Natural killer cell treated with Interleukin-12 subunit alpha and Interleukin-12 subunit beta and Interleukin-15 and Interleukin-18, amount 100 ng/mL, for 72 hours (primary cell): ENCODE data around the gene MEOX1. TPM values are rescaled to one million over a fixed set of nuclear protein-coding genes. Genes with fewer than 3 reads are reported as not detected.

ENCODE experiments used
- ATAC-seq, 2 donors: fragments of 150-1000 bp; cut with Tn5 transposase in 1 of 2; sonication (Bioruptor Pico), chemical (Tn5 transposase) in 1 of 2; 2 replicates each; pipeline ENCODE4 v1.10.0; 2021
- DNase-seq: peaks from one replicate; pipeline ENCODE4 v3.0.0; 2022; ENCODE audit warnings: low spot score
- H3K27ac Mint-ChIP-seq, 2 donors: 1 replicate in 1 of 2; 2 replicates in 1 of 2; pipeline ENCODE4 v1.8.0; 2022; ENCODE audit warnings: mixed read lengths in 2 of 2, mild to moderate bottlenecking in 1 of 2, moderate library complexity in 1 of 2
- H3K27me3 Mint-ChIP-seq, 2 donors: 1 replicate in 1 of 2; 2 replicates in 1 of 2; pipeline ENCODE4 v1.8.0; 2022; ENCODE audit warnings: mixed read lengths in 2 of 2
- H3K36me3 Mint-ChIP-seq: one replicate; pipeline ENCODE4 v1.8.0; 2022; ENCODE audit warnings: mixed read lengths
- H3K4me1 Mint-ChIP-seq, 2 donors: 1 replicate in 1 of 2; 2 replicates in 1 of 2; pipeline ENCODE4 v1.8.0; 2022; ENCODE audit warnings: low read depth in 2 of 2, mixed read lengths in 2 of 2, mild to moderate bottlenecking in 1 of 2
- H3K4me3 Mint-ChIP-seq: one replicate; pipeline ENCODE4 v1.8.0; 2022; ENCODE audit warnings: mixed read lengths
- H3K9me3 Mint-ChIP-seq: 2 replicates; pipeline ENCODE4 v1.8.0; 2022; ENCODE audit warnings: mixed read lengths
- total RNA-seq, 2 donors: library from RNA; stranded (reverse); gene quantifications; one replicate each; pipeline ENCODE4 v1.2.3, GENCODE V29; 2022

MEOX1 gene
- total RNA-seq, 2 donors from 2014 or later: not detected

DNA sequence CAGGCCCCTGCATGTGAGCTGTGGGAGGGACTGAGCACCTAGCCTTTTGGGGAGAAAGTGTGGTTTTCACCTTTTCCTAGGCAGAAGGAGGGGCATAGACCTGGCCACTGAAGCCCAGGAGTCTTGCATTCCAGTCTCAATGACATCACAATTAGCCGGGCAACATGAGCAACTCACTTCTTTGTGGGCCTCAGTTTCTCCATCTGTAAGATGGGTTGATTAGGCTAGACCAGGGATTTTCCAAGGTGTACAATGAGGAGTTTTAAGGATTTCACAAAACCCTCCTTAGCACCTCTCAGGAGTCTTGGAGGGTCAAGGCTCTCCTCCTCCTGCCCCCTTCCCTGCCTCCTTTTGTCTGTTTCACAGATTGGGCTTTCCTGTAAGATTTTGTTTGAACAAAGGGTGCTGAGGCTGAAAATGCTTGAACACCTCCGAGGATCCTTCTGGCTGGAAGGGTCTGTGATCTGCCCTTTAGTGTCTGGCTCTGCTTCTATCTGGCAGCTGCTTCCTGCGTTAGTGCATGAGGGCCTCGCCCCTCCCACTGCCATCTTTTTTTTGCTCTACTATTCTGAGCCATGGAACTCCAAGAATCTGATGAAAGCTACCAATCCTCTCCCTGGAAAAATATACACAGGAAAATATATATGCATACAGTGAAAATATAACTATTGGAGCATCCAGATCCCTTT is 63.2 kb downstream of the MEOX1 start:
- no peak overlapping the region for H3K27ac Mint-ChIP-seq
- ATAC-seq (no peak), DNase-seq (no peak)
- no peaks in the 10 kb centered on the region for H3K4me1 Mint-ChIP-seq
- no peaks in the 10 kb centered on the region for H3K36me3 Mint-ChIP-seq
- H3K27me3 Mint-ChIP-seq: peaks cover 5 to 7% of the 10 kb centered on the region in 2 donors
- H3K9me3 Mint-ChIP-seq: no peaks in the 10 kb centered on the region
- H3K4me3 Mint-ChIP-seq: no peak overlapping the region

DNA sequence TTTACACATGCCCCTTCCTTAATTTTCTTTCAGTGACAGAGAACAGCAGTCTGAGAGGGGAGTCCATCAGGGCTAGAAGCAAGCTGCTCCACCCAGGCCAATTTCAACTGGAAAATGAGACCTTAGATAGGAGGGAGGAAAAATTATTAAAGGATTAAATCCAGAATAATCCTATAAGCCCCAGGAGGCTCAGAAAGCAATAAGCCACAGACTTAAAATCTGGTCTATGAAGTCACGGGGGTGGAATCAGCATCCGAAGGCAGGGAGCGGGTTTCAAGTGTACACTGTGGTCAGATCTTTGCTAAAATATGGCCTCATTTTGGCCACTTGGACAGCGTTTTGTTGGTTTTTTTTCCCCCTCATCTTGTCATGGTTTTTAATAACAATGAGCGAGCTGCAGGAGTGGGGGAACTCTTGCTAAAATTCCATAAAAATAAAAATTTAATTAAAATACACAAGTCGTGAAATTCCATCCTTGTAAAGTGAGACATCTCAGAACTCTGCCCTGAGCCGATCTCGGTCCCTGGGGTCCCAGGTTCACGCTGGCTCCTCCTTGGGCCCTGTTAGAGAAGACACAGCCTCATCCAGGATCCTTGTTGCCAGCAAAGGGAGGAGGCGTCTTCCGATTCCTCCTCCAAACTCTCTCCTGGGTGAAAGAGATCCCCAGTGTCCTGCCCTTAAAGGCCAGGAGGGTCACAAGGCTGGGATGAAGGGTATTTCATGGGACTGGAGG is 63.9 kb downstream of the MEOX1 start:
- Mint-ChIP-seq H3K27me3 (peaks cover 5 to 7% of the 10 kb centered on the region in 2 donors), H3K4me1 (no peaks in the 10 kb centered on the region), H3K9me3 (no peaks in the 10 kb centered on the region), H3K4me3 (no peak overlapping the region), H3K27ac (no peak overlapping the region), H3K36me3 (no peaks in the 10 kb centered on the region)
- ATAC-seq: no peak
- no peak for DNase-seq

DNA sequence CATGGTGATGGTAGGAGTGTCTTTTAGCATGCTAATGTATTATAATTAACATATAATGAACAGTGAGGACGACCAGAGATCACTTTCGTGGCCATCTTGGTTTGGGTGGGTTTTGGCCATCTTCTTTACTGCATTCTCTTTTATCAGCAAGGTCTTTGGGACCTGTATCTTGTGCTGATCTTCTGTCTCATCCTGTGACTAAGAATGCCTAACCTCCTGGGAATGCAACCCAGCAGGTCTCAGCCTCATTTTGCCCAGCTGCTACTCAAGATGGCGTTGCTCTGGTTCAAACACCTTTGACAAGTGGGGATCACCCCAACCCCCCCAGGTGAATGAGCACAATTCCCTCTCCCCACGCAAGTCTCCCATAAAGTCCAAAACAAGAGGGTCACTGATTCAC is 66.3 kb downstream of the MEOX1 start:
- no peaks in the 10 kb centered on the region for H3K9me3 Mint-ChIP-seq
- H3K27ac Mint-ChIP-seq: no peak overlapping the region
- H3K4me3 Mint-ChIP-seq: no peak overlapping the region
- peaks cover 5% of the 10 kb centered on the region in 2 donors for H3K27me3 Mint-ChIP-seq
- H3K36me3 Mint-ChIP-seq: no peaks in the 10 kb centered on the region
- DNase-seq (no peak), ATAC-seq (no peak)
- no peaks in the 10 kb centered on the region for H3K4me1 Mint-ChIP-seq

DNA sequence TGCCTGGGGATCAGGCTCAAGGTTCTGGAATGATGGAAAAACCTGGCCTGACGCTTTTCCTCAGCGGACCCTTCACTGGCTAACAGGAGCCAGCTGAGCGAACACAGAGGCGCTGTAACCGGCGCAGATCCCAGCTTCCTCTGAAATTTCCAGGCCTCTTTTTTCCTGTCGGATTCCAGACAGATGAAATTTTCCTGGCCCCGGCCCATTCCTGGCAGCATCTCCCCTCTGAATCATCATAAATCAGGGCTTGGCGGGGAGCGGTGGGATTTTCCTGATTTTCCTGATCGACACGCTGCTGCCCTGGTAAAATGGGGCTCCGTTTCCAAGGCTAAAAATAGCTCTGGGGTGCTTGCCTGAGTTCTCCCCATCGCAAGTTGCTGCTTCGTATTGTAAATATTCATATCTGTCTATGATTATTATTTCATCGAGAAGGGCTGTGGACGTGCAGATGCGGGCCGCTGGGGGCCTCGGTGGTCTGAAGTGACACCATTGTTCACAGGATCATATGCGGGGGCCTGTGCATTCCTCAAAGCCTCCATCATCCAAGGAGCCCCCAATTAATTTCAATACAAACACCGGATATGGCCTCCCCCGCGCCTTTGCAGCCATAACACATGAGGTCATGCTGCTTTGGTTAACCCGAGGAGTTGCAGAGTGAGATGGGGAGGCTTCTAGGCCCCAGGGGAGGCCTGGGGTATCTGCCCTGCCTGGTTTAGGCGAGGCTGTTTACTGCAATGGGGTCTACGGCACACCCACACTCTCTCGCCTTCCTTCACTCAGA is 69.8 kb downstream of the MEOX1 start:
- H3K27me3 Mint-ChIP-seq: peaks cover 0 to 6% of the 10 kb centered on the region in 2 donors
- H3K9me3 Mint-ChIP-seq: no peaks in the 10 kb centered on the region
- no peaks in the 10 kb centered on the region for H3K4me1 Mint-ChIP-seq
- ATAC-seq: no peak
- H3K27ac Mint-ChIP-seq: no peak overlapping the region
- no peak for DNase-seq
- H3K36me3 Mint-ChIP-seq: no peaks in the 10 kb centered on the region
- no peak overlapping the region for H3K4me3 Mint-ChIP-seq

DNA sequence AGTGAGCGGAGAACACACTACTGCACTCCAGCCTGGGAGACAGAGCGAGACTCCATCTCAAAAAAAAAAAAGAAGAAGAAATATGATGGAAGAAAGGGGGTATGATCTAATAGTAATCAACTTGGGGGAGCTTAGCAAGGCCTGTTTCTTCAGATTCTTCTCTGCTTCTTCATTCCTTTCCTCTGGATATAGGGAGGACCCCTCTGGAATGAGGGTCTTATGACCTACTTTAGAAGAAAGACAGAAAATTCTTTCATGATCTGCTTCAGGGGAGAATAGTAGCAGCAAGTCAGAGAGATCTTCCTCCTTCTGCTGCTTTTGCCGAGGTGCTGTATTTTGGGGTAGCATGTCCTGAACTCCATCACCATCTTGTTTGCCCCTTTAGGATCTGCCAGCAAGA is 70.7 kb downstream of the MEOX1 start:
- Mint-ChIP-seq H3K9me3 (no peaks in the 10 kb centered on the region), H3K4me3 (no peak overlapping the region), H3K4me1 (no peaks in the 10 kb centered on the region), H3K27ac (no peak overlapping the region), H3K36me3 (no peaks in the 10 kb centered on the region), H3K27me3 (peaks cover 0 to 6% of the 10 kb centered on the region in 2 donors)
- no peak for ATAC-seq
- no peak for DNase-seq

Other genes starting within 250 kb of the MEOX1 start
- gene DHX8, start 177.9 kb downstream of the MEOX1 start, total RNA-seq: 10 to 100 TPM; 51.8 to 54.2 TPM
- 1 to 10 TPM; 1.4 to 2.1 TPM for gene ETV4, start 115.6 kb downstream of the MEOX1 start, total RNA-seq
- gene SOST, start 96.9 kb upstream of the MEOX1 start, total RNA-seq: not detected
- 10 to 100 TPM in 1 of 2 donors, 1 to 10 TPM in 1; 7.0 to 12.0 TPM for gene DUSP3, start 117.1 kb upstream of the MEOX1 start, total RNA-seq
- gene CFAP97D1, start 118.5 kb upstream of the MEOX1 start, total RNA-seq: not detected
- not detected for gene MPP3, start 171.2 kb upstream of the MEOX1 start, total RNA-seq
- gene CD300LG, start 185.3 kb upstream of the MEOX1 start, total RNA-seq: not detected
- under 1 TPM; 0.47 to 0.64 TPM for gene MPP2, start 245.6 kb upstream of the MEOX1 start, total RNA-seq